Measurements from ENCODE around the gene STK38L.
A peak's percentile ranks its signal among the peaks of the same experiment; 100 is the strongest.

STK38L gene

DNA sequence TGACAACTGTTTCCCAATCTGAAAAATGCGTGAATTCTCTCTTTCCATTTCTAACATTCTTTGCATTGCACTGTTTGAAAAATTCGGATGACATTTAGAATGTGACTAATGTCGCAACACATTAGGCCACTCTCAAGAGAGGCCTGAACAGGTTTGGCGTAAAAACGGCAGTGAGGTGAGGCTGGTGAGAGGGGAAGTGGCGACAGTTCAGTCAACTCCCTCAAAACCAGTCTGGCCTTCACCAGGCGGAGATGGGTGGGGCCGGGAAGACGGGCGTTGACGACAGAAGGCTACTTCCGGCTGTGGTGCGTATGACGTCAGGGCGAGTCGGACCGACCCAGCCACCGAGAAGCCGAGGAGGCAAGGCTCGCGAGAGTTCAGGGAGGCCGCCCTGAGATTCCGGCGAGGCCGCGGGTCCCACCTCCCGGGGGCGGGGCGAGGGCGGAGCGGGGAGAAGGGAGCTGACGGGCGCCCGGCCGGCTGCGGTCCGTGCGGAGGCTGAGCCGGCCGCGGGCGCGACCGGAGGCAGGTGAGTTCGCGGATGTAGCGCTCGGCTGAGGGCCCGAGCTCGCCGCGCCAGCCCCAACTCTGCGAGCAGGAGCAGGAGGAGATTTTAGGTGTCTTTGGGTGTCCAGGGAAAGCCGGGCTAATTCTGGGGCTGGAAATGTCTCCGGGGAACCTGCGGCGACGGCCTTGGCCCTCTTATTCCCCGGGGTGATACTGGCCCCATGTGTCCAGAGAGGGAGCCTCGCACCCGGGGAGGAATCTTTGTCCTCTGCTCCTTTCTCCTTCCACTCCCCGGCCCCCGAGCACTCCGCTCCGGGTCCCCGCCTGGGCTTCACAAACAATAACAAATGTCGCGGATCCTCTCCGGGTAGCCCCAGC, at the start of gene STK38L:
Gene STK38L (plus strand): TSS at position 483 of the 885 bp plus-strand sequence. CDS start 53,435 bp downstream, outside the sequence.
- Histone ChIP-seq H3K9me3 (ENCODE audit: control insufficient read depth, low read length) (no peaks in the 10 kb centered on the region), H3K36me3 (ENCODE audit: control insufficient read depth, insufficient read depth, low read length) (no peaks in the 10 kb centered on the region)

DNA sequence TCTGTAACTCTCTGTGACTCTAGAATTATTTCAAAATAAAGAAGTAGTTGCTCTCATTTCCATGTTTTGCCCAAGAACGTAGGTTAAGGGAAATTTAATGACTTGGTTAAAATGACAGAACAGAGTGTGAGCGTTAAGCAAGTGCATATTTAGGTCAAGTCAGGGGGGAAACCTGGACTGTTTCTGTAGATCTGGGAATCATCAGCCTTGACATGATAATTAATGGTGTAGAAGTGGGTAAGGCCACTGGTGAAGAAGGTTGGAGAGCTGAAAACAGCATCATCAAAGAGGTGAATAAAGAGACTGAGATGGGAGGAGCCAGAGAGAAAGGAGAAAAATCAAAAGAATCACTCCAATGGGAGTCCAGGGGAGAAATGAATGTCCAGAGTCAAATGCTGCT, 49.4 kb upstream of the STK38L start:
- Histone ChIP-seq H3K79me2 (no peaks in the 10 kb centered on the region), H3K36me3 (ENCODE audit: control insufficient read depth, insufficient read depth, low read length) (no peaks in the 10 kb centered on the region), H3K4me3 (ENCODE audit: low read depth, low read length) (no peak overlapping the region), H3K27me3 (ENCODE audit: control insufficient read depth, insufficient read depth, low read length) (no peaks in the 10 kb centered on the region), H3K9me3 (ENCODE audit: control insufficient read depth, low read length) (no peaks in the 10 kb centered on the region), H3K4me1 (no peaks in the 10 kb centered on the region), H3K27ac (no peak overlapping the region), H3K9ac (no peak overlapping the region), H2AFZ (no peak overlapping the region), H3K4me2 (ENCODE audit: low read length) (no peak overlapping the region)
- TF ChIP-seq, protein P1, sequence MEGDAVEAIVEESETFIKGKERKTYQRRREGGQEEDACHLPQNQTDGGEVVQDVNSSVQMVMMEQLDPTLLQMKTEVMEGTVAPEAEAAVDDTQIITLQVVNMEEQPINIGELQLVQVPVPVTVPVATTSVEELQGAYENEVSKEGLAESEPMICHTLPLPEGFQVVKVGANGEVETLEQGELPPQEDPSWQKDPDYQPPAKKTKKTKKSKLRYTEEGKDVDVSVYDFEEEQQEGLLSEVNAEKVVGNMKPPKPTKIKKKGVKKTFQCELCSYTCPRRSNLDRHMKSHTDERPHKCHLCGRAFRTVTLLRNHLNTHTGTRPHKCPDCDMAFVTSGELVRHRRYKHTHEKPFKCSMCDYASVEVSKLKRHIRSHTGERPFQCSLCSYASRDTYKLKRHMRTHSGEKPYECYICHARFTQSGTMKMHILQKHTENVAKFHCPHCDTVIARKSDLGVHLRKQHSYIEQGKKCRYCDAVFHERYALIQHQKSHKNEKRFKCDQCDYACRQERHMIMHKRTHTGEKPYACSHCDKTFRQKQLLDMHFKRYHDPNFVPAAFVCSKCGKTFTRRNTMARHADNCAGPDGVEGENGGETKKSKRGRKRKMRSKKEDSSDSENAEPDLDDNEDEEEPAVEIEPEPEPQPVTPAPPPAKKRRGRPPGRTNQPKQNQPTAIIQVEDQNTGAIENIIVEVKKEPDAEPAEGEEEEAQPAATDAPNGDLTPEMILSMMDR (IDR thresholded peaks at IDR 0.05): no peak

More for the DNA sequence above, at the start of gene STK38L:
- H3K27me3 ChIP-seq (ENCODE audit: control insufficient read depth, insufficient read depth, low read length): no peaks in the 10 kb centered on the region
- H3K79me2 ChIP-seq: peaks cover 21% of the 10 kb centered on the region
- peak within 1 kb of the TSS; percentile 70 for H3K9ac ChIP-seq
- peak within 1 kb of the TSS; percentile 79 for H3K27ac ChIP-seq
- H3K4me2 ChIP-seq (ENCODE audit: low read length): peak within 1 kb of the TSS; percentile 99
- peak within 1 kb of the TSS; percentile 96 for H3K4me3 ChIP-seq (ENCODE audit: low read depth, low read length)
- TF ChIP-seq, protein P1 (IDR thresholded peaks at IDR 0.05): no peak
- H2AFZ ChIP-seq: peak within 1 kb of the TSS; percentile 76
- H3K4me1 ChIP-seq: peaks cover 5% of the 10 kb centered on the region

DNA sequence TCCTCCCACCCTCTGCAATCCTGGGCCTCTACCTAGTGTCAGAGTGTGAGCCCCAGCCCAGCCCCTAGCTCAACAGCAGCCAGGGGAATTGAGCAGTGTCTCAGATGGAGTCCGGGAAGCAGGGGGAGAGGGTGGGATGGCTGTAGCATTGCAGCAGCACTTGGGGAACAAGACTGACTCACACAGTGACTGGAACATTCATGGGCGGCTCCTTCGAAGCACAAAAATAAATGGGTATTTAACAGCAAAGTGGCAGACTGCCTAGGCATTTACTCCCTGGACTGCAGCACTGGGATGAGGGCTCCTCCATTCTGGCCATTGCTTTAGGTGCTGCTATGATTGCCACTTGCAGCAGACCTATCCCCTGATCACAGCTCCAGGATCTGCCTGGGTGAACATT, 46.0 kb upstream of the STK38L start:
- no peaks in the 10 kb centered on the region for H3K36me3 ChIP-seq (ENCODE audit: control insufficient read depth, insufficient read depth, low read length)
- no peak overlapping the region for H3K4me3 ChIP-seq (ENCODE audit: low read depth, low read length)
- H3K4me2 ChIP-seq (ENCODE audit: low read length): no peak overlapping the region
- TF ChIP-seq, protein P1 (IDR thresholded peaks at IDR 0.05): no peak
- H3K79me2 ChIP-seq: no peaks in the 10 kb centered on the region
- no peak overlapping the region for H2AFZ ChIP-seq
- H3K9ac ChIP-seq: no peak overlapping the region
- H3K27me3 ChIP-seq (ENCODE audit: control insufficient read depth, insufficient read depth, low read length): no peaks in the 10 kb centered on the region
- H3K9me3 ChIP-seq (ENCODE audit: control insufficient read depth, low read length): no peaks in the 10 kb centered on the region
- no peak overlapping the region for H3K27ac ChIP-seq
- H3K4me1 ChIP-seq: no peaks in the 10 kb centered on the region

DNA sequence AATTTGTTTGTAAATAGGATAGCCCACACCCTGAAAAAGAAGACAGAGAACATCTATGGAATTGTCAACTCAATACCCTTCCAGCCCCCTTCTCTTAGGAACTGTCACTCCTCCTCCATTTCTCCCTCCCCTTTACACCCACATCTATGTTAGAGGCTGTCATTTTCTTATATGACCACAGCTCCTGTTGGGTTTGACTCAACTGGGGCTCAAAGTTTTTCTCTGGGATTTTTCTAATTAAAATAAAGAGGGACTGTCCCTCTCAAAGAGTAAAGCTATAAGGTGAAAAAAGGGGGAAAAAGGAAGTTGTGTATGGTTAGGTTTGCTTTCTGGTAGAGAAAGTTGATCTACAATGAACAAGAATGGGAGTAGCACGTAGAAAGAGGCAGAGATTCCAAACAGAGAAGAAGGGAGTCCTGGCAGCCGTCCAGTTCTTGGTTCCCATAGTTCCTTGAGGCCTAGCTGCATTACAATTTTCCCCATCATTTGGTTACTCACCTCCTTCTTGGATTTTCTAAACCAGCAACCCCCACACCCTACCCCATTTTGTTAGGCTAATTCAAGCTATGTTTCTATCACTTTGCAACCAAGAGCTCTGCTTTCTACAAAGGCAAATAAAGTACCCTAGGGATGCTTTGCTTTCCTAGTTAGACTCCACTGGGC, 44.3 kb upstream of the STK38L start:
- Histone ChIP-seq H3K36me3 (ENCODE audit: control insufficient read depth, insufficient read depth, low read length) (no peaks in the 10 kb centered on the region), H3K4me3 (ENCODE audit: low read depth, low read length) (no peak overlapping the region), H3K27me3 (ENCODE audit: control insufficient read depth, insufficient read depth, low read length) (no peaks in the 10 kb centered on the region), H2AFZ (no peak overlapping the region), H3K4me1 (no peaks in the 10 kb centered on the region), H3K9me3 (ENCODE audit: control insufficient read depth, low read length) (no peaks in the 10 kb centered on the region), H3K4me2 (ENCODE audit: low read length) (no peak overlapping the region), H3K79me2 (no peaks in the 10 kb centered on the region), H3K9ac (no peak overlapping the region), H3K27ac (no peak overlapping the region)
- TF ChIP-seq, protein P1 (IDR thresholded peaks at IDR 0.05): no peak
